Measurements from ENCODE around the gene NDUFV3. TPM values are rescaled to one million over a fixed set of nuclear protein-coding genes. Genes with fewer than 3 reads are reported as not detected.
"Not testable (repeated sequence)": the region's sequence is repeated elsewhere in the genome, so short reads cannot be mapped to it uniquely, and the experiment has no call there.

Gene NDUFV3
- polyA plus RNA-seq, 1 donor from 2014 or later, result 22.7 TPM

DNA sequence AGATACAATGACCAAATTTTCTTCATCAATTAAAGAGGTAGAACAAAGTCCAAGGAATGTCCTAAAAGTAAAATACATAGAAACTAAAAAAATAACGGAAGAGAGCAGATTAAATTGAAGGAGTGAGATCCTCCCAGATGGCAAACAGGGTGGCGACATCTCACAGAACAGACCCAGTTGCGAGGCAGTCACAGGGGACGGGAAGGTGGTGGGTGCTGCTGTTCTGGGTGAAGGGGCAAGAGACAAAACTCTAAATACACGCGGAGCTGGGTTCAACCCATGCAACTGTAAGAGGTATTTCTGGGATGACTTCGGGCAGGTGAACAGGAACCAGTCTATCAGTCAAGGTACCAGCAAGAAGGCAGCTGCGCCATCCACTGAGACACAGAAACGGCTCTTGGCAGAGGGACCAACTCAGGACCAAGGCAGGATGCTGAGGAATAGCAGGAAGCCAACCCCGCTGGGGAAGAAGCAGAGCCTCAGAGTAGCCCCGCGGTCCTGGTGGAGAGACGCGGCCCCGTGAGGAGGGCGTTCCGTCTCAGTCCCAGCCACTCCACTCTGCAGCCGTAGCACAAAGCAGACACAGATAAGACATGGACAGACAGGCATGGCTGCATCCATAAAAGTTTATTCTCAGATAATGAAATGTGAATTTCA is 45.9 kb upstream of the NDUFV3 start:
- H3K36me3 ChIP-seq (ENCODE audit: insufficient read depth, low read length), result no peaks in the 10 kb centered on the region
- no peaks in the 10 kb centered on the region for H4K20me1 ChIP-seq (ENCODE audit: insufficient read depth)
- H3K9me2 ChIP-seq (ENCODE audit: insufficient read depth, low read length), result no peaks in the 10 kb centered on the region
- no peak overlapping the region for H3K9ac ChIP-seq (ENCODE audit: low read length)
- no peak overlapping the region for H3K27ac ChIP-seq (ENCODE audit: low read length)
- H3K79me2 ChIP-seq (replicated peaks; ENCODE audit: insufficient read depth, low read length), result no peaks in the 10 kb centered on the region
- H2AFZ ChIP-seq (ENCODE audit: low read depth, low read length), result no peak overlapping the region
- H3K27me3 ChIP-seq (ENCODE audit: insufficient read depth, low read depth, low read length), result no peaks in the 10 kb centered on the region
- no peaks in the 10 kb centered on the region for H3K9me3 ChIP-seq (ENCODE audit: low read length)
- H3F3A ChIP-seq (ENCODE audit: insufficient read depth, low read length, poor library complexity, severe bottlenecking), result no peaks in the 10 kb centered on the region
- no peak overlapping the region for H3K4me2 ChIP-seq (ENCODE audit: low read length)
- TF ChIP-seq TAF1 (IDR thresholded peaks at IDR 0.05; ENCODE audit: low read depth) (no peak), SMC3 (conservative IDR thresholded peaks at IDR 0.05; ENCODE audit: poor library complexity) (no peak), CTCF (IDR thresholded peaks at IDR 0.05; ENCODE audit: poor library complexity, severe bottlenecking) (no peak), MXI1 (conservative IDR thresholded peaks at IDR 0.05; ENCODE audit: poor library complexity, severe bottlenecking) (no peak)
- no peak overlapping the region for H3K4me3 ChIP-seq (ENCODE audit: low read length)

DNA sequence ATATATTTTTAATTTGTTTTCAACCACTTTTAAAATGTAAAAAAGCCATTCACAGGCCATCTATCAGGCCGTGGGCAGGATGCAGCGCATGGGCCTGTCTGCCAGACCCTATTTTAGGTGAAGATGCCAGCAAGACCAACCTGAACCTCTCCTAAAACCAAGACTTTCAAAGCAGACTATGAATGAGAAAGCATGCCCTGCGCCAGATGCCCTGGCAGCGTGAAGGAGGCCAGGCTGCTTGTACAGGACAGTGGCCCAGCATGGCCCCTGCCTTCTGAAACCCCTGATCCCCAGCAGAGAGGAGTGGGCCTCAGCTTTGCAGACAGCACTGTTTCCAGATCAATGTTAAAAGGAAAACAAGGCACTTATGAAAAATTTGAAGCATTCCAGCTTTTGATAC is 45.4 kb upstream of the NDUFV3 start:
- Histone ChIP-seq H3K4me3 (ENCODE audit: low read length) (no peak overlapping the region), H3K4me2 (ENCODE audit: low read length) (no peak overlapping the region), H3K27ac (ENCODE audit: low read length) (no peak overlapping the region), H3K9me3 (ENCODE audit: low read length) (no peaks in the 10 kb centered on the region), H4K20me1 (ENCODE audit: insufficient read depth) (no peaks in the 10 kb centered on the region), H3K9ac (ENCODE audit: low read length) (no peak overlapping the region), H2AFZ (ENCODE audit: low read depth, low read length) (no peak overlapping the region), H3K9me2 (ENCODE audit: insufficient read depth, low read length) (no peaks in the 10 kb centered on the region), H3K36me3 (ENCODE audit: insufficient read depth, low read length) (no peaks in the 10 kb centered on the region), H3K27me3 (ENCODE audit: insufficient read depth, low read depth, low read length) (no peaks in the 10 kb centered on the region), H3F3A (ENCODE audit: insufficient read depth, low read length, poor library complexity, severe bottlenecking) (no peaks in the 10 kb centered on the region), H3K79me2 (replicated peaks; ENCODE audit: insufficient read depth, low read length) (no peaks in the 10 kb centered on the region)
- TF ChIP-seq TAF1 (IDR thresholded peaks at IDR 0.05; ENCODE audit: low read depth) (no peak), CTCF (IDR thresholded peaks at IDR 0.05; ENCODE audit: poor library complexity, severe bottlenecking) (no peak), SMC3 (conservative IDR thresholded peaks at IDR 0.05; ENCODE audit: poor library complexity) (no peak)
- TF ChIP-seq, protein P1, sequence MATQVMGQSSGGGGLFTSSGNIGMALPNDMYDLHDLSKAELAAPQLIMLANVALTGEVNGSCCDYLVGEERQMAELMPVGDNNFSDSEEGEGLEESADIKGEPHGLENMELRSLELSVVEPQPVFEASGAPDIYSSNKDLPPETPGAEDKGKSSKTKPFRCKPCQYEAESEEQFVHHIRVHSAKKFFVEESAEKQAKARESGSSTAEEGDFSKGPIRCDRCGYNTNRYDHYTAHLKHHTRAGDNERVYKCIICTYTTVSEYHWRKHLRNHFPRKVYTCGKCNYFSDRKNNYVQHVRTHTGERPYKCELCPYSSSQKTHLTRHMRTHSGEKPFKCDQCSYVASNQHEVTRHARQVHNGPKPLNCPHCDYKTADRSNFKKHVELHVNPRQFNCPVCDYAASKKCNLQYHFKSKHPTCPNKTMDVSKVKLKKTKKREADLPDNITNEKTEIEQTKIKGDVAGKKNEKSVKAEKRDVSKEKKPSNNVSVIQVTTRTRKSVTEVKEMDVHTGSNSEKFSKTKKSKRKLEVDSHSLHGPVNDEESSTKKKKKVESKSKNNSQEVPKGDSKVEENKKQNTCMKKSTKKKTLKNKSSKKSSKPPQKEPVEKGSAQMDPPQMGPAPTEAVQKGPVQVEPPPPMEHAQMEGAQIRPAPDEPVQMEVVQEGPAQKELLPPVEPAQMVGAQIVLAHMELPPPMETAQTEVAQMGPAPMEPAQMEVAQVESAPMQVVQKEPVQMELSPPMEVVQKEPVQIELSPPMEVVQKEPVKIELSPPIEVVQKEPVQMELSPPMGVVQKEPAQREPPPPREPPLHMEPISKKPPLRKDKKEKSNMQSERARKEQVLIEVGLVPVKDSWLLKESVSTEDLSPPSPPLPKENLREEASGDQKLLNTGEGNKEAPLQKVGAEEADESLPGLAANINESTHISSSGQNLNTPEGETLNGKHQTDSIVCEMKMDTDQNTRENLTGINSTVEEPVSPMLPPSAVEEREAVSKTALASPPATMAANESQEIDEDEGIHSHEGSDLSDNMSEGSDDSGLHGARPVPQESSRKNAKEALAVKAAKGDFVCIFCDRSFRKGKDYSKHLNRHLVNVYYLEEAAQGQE (IDR thresholded peaks at IDR 0.05; ENCODE audit: borderline replicate concordance), result no peak

GRCh38 chr21:42848144-42848931 is 44.8 kb upstream of the NDUFV3 start:
- H3K79me2 ChIP-seq (replicated peaks; ENCODE audit: insufficient read depth, low read length); H3F3A ChIP-seq (ENCODE audit: insufficient read depth, low read length, poor library complexity, severe bottlenecking); H3K9ac ChIP-seq (ENCODE audit: low read length); H3K27me3 ChIP-seq (ENCODE audit: insufficient read depth, low read depth, low read length); H4K20me1 ChIP-seq (ENCODE audit: insufficient read depth); H3K36me3 ChIP-seq (ENCODE audit: insufficient read depth, low read length); H3K9me2 ChIP-seq (ENCODE audit: insufficient read depth, low read length); H3K27ac ChIP-seq (ENCODE audit: low read length); H3K4me3 ChIP-seq (ENCODE audit: low read length); H3K4me2 ChIP-seq (ENCODE audit: low read length); H3K9me3 ChIP-seq (ENCODE audit: low read length); H2AFZ ChIP-seq (ENCODE audit: low read depth, low read length): not testable (repeated sequence)

Measured in neural cell (in vitro differentiated cells).